ENCODE results near the gene CSF1R.

Gene CSF1R

GRCh38 chr5:150081541-150082283, 4.6 kb downstream of the CSF1R start:
- TF ChIP-seq CTCF (IDR thresholded peaks at IDR 0.05; ENCODE audit: extremely low read depth, missing control alignments): no peak
- DNase-seq (ENCODE audit: low spot score): peak; percentile 79

- no peak for TF ChIP-seq CTCF (IDR thresholded peaks at IDR 0.05; ENCODE audit: extremely low read depth, missing control alignments)
- DNase-seq (ENCODE audit: low spot score): peak; percentile 8
Observed at GRCh38 chr5:150080696-150081435, 5.5 kb downstream of the CSF1R start.

GRCh38 chr5:150079909-150080461, 6.4 kb downstream of the CSF1R start:
- TF ChIP-seq CTCF (IDR thresholded peaks at IDR 0.05; ENCODE audit: extremely low read depth, missing control alignments): no peak
- DNase-seq (ENCODE audit: low spot score): no peak

GRCh38 chr5:150078802-150079689, 7.3 kb downstream of the CSF1R start:
- no peak for TF ChIP-seq CTCF (IDR thresholded peaks at IDR 0.05; ENCODE audit: extremely low read depth, missing control alignments)

GRCh38 chr5:150077996-150078801, 8.2 kb downstream of the CSF1R start:
- peak; percentile 3 for DNase-seq (ENCODE audit: low spot score)
- no peak for TF ChIP-seq CTCF (IDR thresholded peaks at IDR 0.05; ENCODE audit: extremely low read depth, missing control alignments)

More at GRCh38 chr5:150078802-150079689, 7.3 kb downstream of the CSF1R start:
- DNase-seq (ENCODE audit: low spot score): no peak

GRCh38 chr5:150077060-150077459, 9.3 kb downstream of the CSF1R start:
- DNase-seq (ENCODE audit: low spot score): peak; percentile 3

More at GRCh38 chr5:150077060-150077459, 9.3 kb downstream of the CSF1R start:
- TF ChIP-seq CTCF (IDR thresholded peaks at IDR 0.05; ENCODE audit: extremely low read depth, missing control alignments): no peak

Data from GM20000 (cell line).